HepG2 (cell line): ENCODE results near the gene PEX13. TPM values are rescaled to one million over a fixed set of nuclear protein-coding genes. Genes with fewer than 3 reads are reported as not detected.

Experiments
- AFF4 ChIP-seq: sonication (generic); formaldehyde crosslinking; IDR thresholded peaks from 2 replicates; pipeline ENCODE4 v1.4.0; 2020; ENCODE audit warnings: missing genetic modification reagents
- ATF2 ChIP-seq: sonication (generic); formaldehyde crosslinking; IDR thresholded peaks from 2 replicates; pipeline ENCODE4 v1.4.0; 2020; ENCODE audit warnings: missing genetic modification reagents
- HMGA1 ChIP-seq: sonication (generic); formaldehyde crosslinking; conservative IDR thresholded peaks from 2 replicates; pipeline ENCODE4 v1.4.0; 2020; ENCODE audit warnings: missing genetic modification reagents
- THAP8 ChIP-seq: sonication (generic); formaldehyde crosslinking; IDR thresholded peaks from 2 replicates; pipeline ENCODE4 v1.5.1; 2020; ENCODE audit warnings: missing genetic modification reagents, mild to moderate bottlenecking, borderline replicate concordance
- TP53 ChIP-seq: sonication (generic); formaldehyde crosslinking; conservative IDR thresholded peaks from 2 replicates; pipeline ENCODE4 v1.4.0; 2020; ENCODE audit warnings: missing genetic modification reagents
- ZBED4 ChIP-seq: sonication (generic); formaldehyde crosslinking; IDR thresholded peaks from 2 replicates; pipeline ENCODE4 v1.4.0; 2020; ENCODE audit warnings: missing genetic modification reagents, borderline replicate concordance
- ZBTB25 ChIP-seq: IDR thresholded peaks from 2 replicates; pipeline ENCODE4 v1.6.1; 2018; ENCODE audit warnings: missing genetic modification reagents
- ZBTB26 ChIP-seq: IDR thresholded peaks from 2 replicates; pipeline ENCODE4 v1.6.1; 2016; ENCODE audit warnings: missing compliant biosample characterization, missing genetic modification reagents, borderline replicate concordance
- polyA plus RNA-seq, 8 experiments: library from polyadenylated mRNA; depleted of rRNA in 3 of 8; stranded (reverse) in 7 of 8; unstranded in 1 of 8; fragments of >200 nt; fragmentation: Illumina TruSeq in 4 of 8; extraction: Trizol in 4 of 8; gene quantifications; 2 replicates each; pipeline versions ENCODE4 v1.2.1 to v1.2.3, GENCODE V29; 2011 to 2016; ENCODE audit warnings: low read depth in 4 of 8, missing spikeins in 1 of 8, mixed read lengths in 1 of 8; ENCODE audit not compliant: insufficient read depth in 1 of 8
- total RNA-seq, 5 experiments: library from RNA; depleted of rRNA; stranded (reverse); fragments of >200 nt; fragmentation: Illumina TruSeq; extraction: Trizol; gene quantifications; 2 replicates each; pipeline ENCODE4 v1.2.3, GENCODE V29; 2016; ENCODE audit warnings: low read depth in 1 of 5

The PEX13 gene
- total and polyA plus RNA-seq, 2 of the 13 experiments (the other 11 are each of a cell fraction or from before 2014, with no cell fraction given) = 47.9 to 75.9 TPM

- TF ChIP-seq ZBTB25 = 0 out of 2 replicates have a peak, but pooled peaks have one; percentile 67
- TF ChIP-seq THAP8 (CRISPR knock-in tag) = no peak
- TF ChIP-seq ATF2 (CRISPR knock-in tag) = no peak
- TF ChIP-seq ZBED4 (CRISPR knock-in tag) = peak; percentile 71; the same call in 1 of the 2 replicates
- TF ChIP-seq TP53 (CRISPR knock-in tag) = peak; percentile 90; the same call in 1 of the 2 replicates
- no peak for TF ChIP-seq HMGA1 (CRISPR knock-in tag)
- TF ChIP-seq ZBTB26 = peak; percentile 98; the same call in 1 of the 2 replicates
- TF ChIP-seq AFF4 (CRISPR knock-in tag) = 0 out of 2 replicates have a peak, but pooled peaks have one; percentile 37
Measured at GRCh38 chr2:61018318-61018755, 817 bp downstream of the PEX13 start (continued).
